Activated T-helper 1 cell treated with anti-CD3 and anti-CD28 coated beads, Interleukin-2, amount 50 U/mL, for 16 hours (primary cell): Measurements from ENCODE around the gene PDIA3.
A peak's percentile ranks its signal among the peaks of the same experiment; 100 is the strongest.
"Not testable (repeated sequence)": the region's sequence is repeated elsewhere in the genome, so short reads cannot be mapped to it uniquely, and the experiment has no call there.

Experiments used
- DNase-seq, 2 donors: peaks; one replicate each; pipeline ENCODE4 v3.0.0-alpha.2; 2020; ENCODE audit warnings: low read depth in 1 of 2, low spot score in 1 of 2

PDIA3 gene

DNA sequence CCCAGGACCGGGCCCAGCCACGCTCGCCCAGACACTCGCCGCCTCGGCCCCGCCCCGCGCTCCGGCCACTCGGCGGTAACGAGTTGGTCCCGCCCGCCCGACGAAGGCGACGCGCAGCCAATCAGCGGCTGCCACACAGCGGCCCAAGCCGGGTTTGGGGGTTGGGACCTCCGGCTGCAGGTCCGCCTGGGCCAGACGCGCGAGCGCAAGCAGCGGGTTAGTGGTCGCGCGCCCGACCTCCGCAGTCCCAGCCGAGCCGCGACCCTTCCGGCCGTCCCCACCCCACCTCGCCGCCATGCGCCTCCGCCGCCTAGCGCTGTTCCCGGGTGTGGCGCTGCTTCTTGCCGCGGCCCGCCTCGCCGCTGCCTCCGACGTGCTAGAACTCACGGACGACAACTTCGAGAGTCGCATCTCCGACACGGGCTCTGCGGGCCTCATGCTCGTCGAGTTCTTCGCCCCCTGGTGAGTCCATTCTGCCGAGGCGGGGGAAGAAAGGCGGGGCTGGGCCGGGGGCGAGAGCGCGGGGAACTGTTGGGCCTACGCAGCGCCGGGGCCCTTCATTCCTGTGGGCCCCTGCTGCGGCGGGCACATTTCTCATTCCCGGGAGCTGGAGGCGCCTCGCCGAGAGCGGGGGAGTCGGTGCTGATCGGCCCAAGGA, at the start of gene PDIA3:
Gene PDIA3, plus strand, starts transcription at position 194 of the 658 bp plus-strand sequence. Its CDS starts 102 bp downstream, at position 296.
- peak; percentile 64 to 82 for DNase-seq

DNA sequence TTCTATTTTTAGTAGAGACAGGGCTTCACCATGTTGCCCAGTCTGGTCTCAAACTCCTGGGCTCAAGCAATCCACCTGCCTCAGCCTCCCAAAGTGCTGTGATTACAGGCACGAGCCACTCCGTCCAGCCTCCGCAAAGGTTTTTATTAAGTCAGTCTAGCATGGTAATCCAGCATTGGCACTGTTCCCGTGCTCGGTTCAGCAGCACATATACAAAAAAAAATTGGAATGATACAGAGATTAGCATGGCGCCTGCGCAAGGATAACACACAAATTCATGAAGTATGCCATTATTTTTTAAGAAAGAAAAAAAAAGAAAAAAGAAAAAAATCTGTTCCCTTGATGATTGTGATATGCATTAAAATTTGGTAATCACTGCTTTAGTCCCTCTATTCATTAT, 44.1 kb upstream of the PDIA3 start:
- no peak for DNase-seq

DNA sequence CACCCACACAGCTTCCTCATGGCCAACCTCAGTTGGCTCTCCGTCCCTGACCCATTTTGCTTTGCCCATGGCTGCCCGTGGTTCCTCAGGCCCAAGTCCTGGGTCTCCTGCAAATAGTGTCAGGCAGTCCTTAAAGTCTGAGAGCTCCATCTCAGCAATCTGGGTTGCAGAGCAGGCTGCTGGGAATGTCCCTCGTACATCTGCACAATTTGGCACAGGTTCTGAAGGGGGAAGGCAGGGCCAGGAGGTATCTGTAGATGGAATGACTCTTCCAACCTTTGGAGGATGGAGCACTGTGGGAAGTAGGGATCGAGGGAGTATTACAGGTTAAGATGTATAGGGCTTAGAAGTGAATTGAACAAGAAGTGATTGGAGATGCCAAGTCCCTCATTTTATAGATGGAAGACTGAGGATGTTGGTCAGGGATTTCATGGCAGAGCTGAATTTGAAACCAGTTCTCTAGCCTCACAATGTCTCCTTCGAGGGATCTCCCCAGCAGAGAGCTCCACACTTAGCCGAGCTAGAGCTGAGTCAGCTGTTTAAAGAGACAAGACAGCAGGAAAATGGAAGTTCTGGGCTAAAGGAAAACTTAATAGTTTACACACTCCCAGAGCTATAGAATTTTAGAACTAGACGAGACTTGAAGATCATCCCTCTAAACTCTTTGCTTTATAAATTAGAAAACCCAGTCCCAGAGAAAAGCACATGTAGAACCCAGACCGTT, 43.4 kb upstream of the PDIA3 start:
- DNase-seq: no peak

DNA sequence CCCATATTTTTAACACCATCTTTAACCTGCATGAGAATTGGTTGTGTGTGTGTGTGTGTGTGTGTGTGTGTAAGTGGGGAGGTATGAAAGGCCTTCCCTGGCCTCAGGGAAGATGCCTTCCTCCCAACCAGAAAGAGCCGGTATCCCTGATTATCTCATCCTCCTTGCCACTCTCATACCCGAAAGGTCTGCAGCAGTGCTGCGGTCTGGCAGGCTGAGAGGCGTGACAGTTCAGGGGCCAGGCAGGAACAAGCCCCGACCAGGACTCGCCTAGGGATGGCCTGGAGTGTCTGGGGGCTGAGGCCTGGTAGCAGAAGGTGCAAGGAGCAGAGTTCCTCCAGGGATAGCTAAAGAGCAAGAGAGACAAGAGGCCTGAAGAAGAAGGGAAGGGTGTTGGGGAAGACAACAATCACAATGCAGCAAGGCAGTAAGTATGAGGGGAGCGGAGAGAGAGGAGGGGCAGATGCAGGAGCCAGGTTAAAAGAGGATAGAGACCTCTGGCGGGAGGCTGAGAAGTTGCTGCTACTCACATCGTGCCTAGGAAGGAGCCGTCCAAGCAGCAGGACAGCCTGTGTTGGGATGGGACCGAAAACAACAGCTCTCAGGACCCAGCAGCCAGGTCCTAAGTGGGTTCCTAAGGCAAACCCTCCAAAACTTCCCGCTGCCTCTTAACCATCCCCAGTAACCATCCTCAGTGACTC, 35.7 kb upstream of the PDIA3 start:
- not testable (repeated sequence) for DNase-seq

DNA sequence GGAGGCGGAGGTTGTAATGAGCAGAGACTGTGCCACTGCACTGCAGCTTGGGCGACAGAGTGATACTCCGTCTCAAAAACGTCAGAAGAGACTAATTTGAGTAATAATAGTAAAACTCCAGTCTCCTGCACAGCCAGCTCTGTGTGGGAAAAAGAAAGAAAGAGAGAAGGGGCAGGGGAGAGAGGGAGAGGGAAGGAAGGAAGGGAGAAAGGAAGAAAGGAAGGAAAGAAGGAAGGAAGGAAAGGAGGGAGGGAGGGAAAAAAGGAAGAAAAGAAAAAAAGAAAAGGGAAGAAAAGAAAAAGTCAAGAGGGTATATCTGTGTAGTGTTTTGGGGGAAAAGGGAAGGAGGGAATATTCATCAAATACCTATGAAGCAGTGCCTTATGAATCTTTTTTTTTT, 23.1 kb upstream of the PDIA3 start:
- no peak for DNase-seq

DNA sequence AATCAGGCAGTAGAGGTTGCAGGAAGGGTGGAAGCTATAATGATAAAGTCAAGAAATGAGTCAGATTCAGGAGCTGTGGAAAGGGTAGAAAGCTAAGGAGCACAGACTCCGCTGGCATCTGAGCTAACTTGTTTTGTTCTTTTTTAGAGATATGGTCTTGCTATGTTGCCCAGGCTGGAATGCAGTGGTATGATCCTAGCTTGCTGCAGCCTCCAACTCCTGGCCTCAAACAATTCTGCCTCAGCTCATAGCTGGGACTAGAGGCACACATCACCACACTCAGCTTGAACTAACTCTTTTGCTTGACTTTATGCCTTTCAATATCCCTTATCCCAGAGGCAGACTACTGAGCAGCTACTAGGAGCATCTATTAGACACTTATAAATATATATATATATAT, 19.9 kb upstream of the PDIA3 start:
- not testable (repeated sequence) for DNase-seq

DNA sequence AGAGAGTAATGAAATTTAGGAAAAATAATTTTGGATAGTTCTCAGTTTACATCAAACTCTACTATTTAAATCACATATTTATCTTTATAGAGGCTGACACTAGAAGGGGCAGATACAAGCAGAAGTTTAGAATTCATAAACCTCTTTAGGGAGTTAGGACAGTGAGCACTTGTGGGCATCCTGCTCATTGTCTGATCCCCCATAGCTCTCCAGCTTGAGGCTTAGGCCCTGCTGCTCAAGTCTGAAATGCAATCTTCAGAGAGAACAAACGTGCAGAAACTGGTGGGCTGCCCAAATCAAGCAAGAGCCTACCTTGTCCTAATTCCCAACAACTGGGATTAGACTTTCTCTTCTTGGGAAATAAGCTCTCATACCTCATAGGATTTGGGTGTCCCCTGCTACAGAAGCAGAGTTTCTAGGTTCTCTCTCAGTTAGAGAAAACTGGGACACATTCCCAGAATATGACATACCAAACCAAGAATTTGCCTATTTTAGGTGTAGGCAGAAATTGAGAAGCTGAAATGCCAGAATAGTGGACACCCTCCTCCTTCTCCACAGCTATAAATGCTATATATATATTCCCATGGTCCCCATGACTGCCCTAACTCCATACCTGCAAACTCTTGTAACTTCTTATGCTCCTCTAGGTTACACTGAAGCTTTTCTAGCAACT, 18.0 kb upstream of the PDIA3 start:
- DNase-seq: not testable (repeated sequence)

DNA sequence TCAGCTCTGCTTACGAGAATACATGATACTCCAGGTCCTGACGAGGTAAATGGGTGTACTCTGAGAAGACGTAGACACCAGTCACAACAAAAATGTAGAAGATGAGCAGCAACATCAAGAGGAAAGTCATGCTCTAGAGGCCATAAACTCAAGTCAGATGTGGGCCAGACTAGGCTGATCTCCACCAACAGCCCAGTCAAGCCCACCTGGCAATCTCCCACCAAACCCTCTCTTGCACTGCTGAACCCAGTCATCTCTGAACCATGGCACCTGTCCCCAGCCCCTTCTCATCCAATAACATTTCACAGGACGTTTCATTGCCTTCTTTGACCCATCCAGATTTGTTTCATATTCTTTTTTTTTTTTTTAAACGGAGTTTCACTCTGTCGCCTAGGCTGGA, 10.8 kb upstream of the PDIA3 start:
- no peak for DNase-seq

DNA sequence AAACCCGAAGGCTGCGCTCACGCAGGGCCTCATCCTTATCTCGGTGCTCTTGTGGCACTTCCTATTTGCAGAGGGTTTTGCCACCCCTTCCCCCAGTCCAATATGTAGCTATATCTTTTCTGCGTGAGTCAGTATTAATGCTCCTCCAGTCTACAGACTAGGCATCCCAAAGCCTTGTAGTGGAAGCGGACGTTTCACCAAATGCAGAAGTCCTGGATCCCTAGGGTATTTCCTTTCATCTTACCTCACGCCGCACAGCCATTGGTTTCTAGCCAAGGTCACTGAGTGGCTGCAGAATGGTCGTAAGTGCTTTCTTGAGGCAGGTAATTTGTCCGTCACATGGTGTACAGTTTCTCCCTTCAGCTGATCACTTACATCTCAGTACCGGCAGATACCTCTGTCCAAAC, 668 bp downstream of the PDIA3 start:
- not testable (repeated sequence) for DNase-seq

DNA sequence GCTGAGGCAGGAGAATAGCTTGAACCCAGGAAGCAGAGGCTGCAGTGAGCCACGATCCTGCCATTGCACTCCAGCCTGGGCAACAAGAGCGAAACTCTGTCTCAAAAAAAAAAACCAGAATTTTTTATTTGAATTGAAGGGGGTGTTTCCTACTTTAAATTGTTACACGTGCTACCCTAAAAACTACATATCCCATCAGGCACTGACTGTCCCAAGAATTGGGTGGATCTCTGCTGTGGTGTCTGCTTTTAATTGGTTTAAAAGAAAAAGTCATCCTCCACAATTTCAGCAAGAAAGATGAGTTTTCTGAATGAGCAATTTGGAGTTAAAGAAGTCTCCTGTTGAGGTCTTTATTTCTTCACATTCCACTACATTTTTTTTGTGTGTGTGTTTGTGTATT, 2.1 kb downstream of the PDIA3 start:
- no peak for DNase-seq

DNA sequence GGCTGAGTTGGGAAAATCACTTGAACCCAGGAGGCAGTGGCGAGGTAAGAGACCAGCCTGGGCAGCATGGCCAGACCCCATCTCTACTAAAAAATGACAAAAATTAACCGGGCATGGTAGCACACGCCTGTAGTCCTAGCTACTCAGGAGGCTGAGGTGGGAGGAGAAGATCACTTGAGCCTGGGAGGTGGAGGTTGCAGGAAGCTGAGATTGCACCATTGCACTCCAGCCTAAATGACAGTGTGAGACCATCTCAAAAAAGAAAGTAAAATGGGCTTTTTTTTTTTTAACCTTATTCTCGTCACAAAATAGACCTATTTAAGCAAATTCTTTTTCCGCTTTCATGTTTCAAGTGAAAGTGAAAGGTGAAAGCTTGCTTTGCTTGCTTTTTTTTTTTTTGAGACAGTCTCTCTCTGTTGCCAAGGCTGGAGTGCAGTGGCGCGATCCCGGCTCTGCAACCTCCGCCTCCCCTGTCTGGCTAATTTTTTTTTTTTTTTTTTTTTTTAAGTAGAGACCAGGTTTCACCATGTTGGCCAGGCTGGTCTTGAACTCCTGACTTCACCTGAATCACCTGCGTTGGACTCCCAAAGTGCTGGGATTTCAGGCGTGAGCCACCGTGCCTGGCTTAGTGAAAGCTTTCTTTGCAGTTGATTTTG, 3.6 kb downstream of the PDIA3 start:
- DNase-seq: no peak

DNA sequence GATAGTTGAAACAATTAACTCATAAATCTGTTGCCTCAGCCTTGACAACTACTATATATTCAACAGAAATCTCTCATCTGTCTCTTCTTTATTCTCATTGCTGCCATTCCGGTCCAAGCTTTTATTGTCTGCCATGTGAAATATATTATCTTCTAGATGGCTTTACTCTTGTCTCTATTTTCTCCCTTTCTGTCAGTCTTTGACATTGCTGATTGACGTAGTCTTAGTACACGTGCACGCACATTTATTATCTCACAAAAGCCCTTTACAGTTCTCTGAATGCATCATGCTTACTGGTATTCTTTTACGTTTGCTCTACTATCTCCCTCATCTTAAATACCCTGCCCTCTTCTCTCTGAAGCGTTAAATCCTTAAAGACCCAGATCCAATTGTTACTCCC, 5.6 kb downstream of the PDIA3 start:
- no peak for DNase-seq

DNA sequence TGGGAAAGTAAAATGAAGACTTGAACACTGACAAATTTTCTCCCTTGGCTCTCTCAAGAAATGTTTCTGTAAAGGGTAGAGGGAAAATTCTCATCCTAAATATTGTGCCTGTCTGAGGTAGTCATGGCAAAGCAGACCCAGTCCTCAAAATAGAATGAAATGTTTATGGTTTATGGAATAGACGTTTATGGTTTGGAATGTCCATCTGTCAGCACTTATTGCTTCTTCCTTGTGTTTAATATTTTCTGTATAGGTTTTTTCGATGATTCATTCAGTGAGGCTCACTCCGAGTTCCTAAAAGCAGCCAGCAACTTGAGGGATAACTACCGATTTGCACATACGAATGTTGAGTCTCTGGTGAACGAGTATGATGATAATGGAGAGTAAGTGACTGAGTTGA, 16.6 kb downstream of the PDIA3 start:
- DNase-seq: no peak

DNA sequence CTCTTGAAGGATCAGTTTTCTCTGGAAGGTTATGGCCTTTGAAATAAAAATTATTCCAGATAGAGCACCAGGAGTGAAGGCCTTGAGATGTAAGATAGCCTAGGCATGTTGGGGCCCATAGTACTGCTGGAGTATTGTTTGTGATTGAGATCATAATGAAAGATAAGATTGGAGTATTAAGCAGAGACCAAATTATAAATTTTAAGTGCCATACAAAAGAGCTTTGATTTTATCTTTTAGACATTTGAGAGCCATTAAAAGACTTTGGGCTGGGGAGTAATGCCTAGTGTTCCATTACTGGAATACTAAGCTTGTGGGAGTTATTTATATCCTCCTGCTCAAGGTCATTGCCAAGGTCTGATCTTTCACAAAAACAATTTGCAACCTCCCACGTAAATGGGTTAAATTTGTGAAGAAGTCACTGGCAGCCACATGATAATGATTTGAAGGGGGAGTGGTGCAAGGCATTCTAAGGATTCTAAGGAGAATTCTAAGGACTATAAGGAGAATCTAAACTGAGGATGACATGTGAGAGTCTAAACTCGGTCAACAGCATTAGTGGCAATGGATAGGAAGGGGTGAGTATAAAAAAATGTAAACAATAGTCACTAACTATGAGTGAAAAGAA, 17.7 kb downstream of the PDIA3 start:
- no peak for DNase-seq

DNA sequence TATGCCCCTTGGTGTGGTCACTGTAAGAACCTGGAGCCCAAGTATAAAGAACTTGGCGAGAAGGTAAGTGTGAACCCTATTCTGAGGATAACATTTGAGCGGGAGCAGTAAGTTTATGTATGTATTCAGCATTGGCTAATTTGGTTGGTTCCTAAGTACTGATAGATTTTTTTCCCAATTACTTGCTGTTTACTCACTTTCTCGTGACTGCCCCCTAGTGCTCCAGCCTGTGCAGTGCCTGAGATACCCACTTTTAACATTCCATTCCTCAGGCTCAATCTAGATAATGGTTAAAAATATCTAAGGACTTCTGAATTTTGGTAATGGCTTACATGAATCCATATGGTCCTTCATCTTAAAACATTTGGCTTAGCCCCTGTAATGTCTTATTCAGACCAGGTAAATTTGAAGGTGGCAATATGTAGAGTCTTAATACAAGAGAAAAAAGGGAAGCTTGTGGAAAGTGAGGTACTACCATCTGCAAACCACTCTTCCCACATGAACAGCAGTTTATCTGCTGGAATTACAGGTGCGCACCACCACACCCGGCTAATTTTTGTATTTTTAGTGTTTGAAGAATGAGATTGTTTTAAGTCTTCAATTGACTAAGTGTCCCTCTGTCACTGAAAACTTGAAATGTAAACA, 23.5 kb downstream of the PDIA3 start:
- DNase-seq: no peak

DNA sequence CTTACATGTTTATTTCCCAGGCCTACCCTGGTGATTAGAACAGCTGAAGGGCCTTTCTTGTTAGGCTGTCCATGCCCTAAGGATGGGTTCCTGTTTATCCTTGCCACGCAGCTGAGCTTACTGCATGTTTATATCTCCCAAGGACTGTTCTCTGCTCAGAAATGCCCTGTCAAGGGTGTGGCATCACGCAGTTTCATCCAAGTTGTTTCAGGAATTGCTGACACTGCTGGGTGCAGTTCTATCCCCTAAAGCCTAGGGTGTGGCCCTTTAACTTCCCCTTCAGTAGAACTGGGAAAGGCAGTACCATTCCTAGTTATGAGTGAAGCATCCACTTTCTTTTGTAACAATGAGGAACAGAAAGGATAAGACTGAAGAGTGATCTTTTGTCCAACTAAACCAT, 25.6 kb downstream of the PDIA3 start:
- no peak for DNase-seq

DNA sequence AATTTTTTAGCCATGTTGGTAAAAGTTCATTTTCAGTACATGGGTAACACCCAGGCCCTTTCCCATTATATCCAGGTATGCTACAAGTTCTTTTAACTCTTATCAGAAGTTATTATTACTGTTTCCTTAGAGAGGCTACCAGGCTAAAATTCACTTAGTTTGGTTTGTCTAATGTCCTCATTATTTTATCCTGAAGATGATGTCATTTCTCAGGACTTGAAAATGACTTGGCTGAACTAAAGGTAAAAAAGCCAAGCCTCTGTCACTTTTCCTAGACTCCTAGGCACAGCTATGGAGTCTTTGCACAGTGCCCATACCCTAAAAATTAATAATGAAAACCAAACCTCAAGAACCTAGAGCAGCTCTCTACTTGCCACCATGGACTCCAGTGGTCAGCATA, 26.4 kb downstream of the PDIA3 start:
- DNase-seq: no peak

DNA sequence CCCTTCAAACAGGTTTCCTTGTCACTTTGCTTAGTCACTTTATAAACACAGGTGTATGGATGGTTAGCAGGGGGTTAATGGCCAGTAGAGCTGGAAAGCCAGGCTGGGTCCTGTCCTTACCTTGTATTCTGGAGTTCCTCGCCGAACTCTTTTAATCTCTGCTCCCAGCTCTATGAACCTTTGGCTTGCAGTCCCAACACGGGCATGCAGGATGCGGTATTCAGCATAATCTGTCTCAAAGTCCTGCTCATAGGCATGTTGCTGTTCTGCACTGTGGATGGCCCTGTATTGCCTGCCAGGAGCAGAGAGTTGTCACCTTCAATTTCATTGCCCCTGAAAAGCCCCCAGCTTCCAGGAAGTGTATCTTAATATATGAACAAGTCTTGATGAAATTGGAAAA, 27.8 kb downstream of the PDIA3 start:
- no peak for DNase-seq

DNA sequence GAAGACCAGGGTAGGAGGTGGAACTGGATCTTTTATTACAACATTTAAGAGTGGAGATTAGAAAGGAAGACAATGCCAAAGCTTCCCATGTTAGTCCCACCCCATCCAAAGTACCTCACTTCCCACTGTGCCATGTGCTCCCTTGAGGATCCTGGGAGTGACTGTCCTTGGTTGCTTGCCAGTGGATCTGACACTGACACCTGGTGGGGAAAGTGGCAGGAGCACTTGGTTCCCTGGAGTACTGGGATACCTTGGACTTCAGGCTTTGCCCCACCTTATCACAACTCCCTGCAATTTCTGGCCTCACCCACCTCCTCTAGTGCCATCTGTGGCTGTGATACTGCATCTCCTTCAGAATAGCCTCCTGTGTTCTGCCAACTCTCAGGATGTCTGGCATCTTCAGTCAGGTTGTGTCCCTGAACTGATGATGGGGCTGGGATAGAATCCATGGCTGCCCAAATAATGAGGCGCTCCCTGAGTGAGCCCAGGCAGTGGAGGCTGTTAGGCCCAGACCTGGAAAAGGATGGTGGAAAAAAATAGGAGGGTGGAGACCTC, 29.2 kb downstream of the PDIA3 start:
- no peak for DNase-seq
